ACHN (cell line): Measurements from ENCODE around the gene RHCE.
"Not testable (repeated sequence)": the region's sequence is repeated elsewhere in the genome, so short reads cannot be mapped to it uniquely, and the experiment has no call there.

Source experiments
- DNase-seq: peaks from one replicate; pipeline ENCODE4 v3.0.0-alpha.2; 2015
- in situ Hi-C: cut with HindIII; loops from 2 replicates; pipeline ENCODE4 v1.10.0; 2017; ENCODE audit warnings: low sequenced_read_pairs, low pct_ligation_motif_present, low pct_unique_long_range_greater_than_20kb

The RHCE gene

DNA sequence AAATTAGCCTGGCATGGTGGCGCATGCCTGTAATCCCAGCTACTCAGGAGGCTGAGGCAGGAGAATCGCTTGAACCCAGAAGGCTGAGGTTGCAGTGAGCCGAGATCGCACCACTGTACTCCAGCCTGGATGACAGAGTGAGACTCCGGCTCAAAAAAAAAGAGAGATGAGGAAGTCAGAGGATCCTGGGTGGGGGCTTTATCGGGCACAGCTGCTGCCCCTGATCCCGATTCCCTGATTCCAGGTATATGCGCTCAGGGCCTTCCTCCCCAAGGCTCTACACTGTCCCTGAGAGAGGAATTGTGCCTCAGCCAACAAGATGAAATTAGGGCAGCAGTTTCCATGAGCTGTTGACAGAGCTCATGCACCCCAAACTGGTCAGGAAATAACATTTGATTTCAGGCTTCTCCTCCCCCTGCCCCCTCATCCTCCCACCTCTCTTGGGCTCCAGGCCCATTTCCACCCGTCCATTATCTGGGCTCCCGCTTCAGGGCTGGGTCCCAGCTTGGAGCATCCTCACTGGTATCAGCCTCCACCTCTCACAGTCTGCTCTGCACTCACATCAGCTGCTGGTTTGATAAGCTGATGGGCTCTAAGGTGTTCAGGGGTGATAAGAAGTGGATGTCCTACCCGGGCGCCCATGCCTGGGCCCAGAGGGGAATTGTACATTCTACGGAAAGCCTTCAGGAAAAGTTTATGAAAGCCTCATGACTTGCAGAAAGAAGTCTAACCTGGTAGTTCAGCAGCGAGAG, 7.6 kb downstream of the RHCE start:
- in situ Hi-C loops = not testable (repeated sequence)

GRCh38 chr1:25409641-25410427, 10.8 kb downstream of the RHCE start:
- DNase-seq, in situ Hi-C loops: not testable (repeated sequence)

More for the DNA sequence above, 7.6 kb downstream of the RHCE start:
- not testable (repeated sequence) for DNase-seq

- DNase-seq, in situ Hi-C loops: not testable (repeated sequence)
These were observed 14.8 kb downstream of the RHCE start for GRCh38 chr1:25405731-25406305.

DNA sequence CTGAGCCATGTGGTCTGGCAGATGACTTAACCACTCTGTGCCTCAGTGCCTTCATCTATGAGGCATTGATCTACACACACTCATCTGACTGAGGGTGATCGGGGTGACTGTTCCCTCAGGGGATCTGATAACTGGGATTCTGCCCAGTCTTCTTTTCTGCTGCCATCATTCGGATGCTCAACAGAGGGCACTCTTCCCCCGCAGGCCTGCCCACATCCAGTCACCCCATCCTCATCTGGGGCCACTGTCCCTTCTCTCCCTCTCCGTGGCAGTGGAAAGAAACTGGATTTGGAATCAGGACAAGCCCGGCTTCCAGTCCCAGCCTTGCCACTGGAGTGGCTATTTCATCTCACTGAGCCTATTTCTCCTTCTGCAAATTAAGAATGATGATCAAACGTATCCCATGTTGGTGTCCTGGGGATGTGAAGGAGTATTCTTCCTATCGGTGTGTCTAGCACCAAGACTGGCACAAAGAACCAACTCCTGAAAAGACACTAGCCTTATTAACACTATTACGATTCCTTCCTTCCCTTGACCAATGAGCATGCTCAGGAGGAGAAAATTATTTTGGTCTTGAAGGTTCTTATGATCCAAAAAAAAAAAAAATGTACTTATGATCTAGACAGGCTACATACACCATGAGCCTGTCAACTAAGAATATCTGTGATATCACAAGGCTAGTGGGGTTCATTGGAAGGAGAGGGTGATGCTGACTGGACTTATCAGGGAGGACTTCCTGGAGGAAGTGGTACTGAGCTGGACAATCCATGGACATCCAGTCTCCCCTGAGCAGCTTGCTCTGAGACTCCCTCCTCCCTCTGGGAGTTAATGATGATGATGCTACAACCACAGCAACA, 17.4 kb downstream of the RHCE start:
- in situ Hi-C loops, DNase-seq: not testable (repeated sequence)

- in situ Hi-C loops, DNase-seq: not testable (repeated sequence)
These were observed 22.5 kb downstream of the RHCE start for GRCh38 chr1:25398079-25398478.

DNA sequence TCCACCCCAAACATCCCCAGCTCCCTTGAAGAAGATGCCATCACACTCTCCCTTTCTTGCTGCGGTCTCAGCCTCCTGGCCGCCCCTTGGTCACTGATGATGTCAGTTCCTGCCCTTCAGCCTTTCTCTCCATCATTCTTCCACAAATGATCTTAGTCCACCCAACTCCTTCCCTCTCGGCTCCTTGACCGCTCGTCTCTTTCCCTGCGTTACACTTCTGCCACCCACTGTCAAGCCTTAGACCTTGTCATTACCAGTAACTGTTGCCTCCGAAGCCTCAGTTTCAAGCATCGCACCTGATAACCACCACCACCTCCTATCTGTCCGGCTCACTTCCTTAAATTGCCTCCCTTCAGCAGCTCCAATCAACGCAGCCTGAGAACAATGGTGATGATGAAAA, 23.1 kb downstream of the RHCE start:
- DNase-seq, in situ Hi-C loops: not testable (repeated sequence)

DNA sequence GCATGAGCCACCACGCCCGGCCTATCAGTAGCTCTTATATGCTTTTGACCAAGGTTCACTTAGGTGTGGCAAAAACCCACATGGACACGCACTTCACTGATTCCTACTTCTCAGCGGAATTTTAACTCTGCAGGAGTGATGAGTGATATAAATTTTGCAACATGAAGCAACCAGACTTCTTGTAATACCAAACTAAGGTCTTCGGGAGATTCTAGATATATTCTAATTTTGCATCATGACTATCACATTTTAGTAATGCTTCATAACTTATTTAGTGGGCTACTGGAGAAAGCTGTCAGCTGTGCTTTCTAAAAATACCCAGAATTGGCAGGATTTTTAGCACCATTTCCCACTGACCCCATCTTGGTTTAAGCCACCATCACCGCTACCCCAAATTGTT, 27.8 kb downstream of the RHCE start:
- in situ Hi-C loops = no loop called here
- DNase-seq = no peak

DNA sequence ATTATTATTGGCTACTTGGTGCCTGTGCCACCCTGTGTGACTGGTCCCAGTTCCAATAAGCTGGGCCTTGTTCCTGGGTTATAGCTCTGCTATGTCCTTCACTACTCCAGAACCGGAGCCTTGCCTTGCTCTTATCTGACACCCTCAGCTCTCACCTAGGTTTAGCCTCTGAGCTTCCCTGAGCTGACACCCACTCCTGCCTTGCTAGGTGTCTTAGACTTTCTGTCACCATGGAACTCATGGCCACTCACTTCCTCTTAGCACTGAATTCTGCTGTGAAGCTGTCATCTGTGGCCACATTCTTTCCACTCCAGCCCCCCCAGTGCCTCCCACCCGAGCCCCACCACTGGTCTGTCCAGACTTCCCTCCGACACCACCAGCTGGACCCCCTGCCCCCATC, 30.9 kb downstream of the RHCE start:
- DNase-seq, in situ Hi-C loops: not testable (repeated sequence)

DNA sequence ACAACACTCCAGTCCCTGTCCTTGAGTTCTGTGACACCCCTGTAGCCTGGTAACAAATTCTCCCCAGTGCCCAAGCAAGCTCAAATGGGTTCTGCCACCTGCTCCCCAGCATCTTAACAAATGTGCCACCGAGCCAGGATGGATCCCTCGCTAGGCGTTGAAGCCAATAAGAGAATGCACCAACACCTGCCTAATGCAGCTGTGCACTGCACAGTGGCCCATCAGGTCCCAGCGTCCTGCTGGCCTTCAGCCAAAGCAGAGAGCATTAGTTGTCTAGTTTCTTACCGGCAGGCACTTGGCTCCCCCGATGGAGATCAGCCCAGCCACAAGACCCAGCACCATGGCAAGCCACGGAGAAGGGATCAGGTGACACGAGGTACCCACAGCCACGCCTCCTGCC, 31.9 kb downstream of the RHCE start:
- in situ Hi-C loops, DNase-seq: not testable (repeated sequence)

GRCh38 chr1:25387096-25387495, 33.5 kb downstream of the RHCE start:
- in situ Hi-C loops, DNase-seq: not testable (repeated sequence)

GRCh38 chr1:25383875-25384274, 36.8 kb downstream of the RHCE start:
- in situ Hi-C loops, DNase-seq: not testable (repeated sequence)

- DNase-seq, in situ Hi-C loops: not testable (repeated sequence)
These were observed 37.5 kb downstream of the RHCE start for GRCh38 chr1:25383090-25383489.

DNA sequence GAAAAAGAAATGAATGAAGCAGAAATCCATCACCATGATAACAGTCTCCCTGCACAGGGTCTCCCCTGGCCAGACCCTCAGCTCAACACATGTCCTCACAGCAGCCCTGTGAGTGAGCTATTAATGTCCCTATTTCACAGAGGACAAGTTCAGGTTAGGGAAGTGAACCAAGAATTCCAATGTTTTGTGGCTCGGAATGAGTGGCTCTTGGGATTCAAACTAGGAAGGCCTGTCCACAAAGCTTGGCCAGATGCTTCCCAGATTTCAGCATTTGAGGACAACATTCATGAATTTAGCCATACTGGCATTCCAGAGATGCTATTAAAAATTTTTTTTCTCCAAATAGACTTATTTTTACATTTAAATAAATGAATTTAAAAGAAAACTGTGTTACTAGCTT, 38.1 kb downstream of the RHCE start:
- in situ Hi-C loops, DNase-seq: not testable (repeated sequence)

DNA sequence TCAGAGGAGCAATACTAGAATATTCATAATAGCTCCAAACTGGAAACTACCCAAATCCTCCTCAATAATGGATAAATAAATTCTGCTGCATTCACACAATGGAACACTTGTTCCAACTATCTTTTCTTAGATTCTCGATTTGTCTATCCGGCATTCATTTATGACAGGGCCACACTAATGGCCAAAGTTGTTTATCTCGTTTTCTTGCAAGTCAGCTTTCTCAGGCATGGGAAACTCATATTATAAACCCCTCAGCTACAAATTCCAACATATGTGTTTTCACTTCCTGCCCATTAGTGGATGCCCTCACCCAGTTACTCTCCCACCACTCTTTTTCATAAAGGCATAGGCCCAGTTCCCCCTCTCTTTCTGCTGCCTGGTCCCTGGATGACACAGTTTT, 42.3 kb downstream of the RHCE start:
- DNase-seq, in situ Hi-C loops: not testable (repeated sequence)

DNA sequence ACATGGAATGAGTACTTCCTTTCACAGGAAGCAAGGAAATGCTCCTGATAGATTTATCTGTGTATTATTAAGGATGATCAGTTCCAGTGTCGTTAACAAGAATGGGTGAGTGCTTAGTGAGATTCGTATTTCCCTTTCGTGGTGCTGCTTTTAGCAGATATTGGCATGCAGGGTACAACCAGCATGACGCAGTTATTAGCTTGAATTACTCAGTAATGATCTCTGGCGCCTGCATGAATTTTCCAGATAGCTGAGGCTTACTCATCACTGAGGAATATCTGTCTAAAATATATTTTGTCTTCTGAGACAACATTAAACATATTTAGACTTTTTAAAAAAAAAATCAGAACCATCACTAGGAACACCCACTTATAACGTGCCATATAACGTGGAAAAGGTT, 48.9 kb downstream of the RHCE start:
- in situ Hi-C loops, DNase-seq: not testable (repeated sequence)

DNA sequence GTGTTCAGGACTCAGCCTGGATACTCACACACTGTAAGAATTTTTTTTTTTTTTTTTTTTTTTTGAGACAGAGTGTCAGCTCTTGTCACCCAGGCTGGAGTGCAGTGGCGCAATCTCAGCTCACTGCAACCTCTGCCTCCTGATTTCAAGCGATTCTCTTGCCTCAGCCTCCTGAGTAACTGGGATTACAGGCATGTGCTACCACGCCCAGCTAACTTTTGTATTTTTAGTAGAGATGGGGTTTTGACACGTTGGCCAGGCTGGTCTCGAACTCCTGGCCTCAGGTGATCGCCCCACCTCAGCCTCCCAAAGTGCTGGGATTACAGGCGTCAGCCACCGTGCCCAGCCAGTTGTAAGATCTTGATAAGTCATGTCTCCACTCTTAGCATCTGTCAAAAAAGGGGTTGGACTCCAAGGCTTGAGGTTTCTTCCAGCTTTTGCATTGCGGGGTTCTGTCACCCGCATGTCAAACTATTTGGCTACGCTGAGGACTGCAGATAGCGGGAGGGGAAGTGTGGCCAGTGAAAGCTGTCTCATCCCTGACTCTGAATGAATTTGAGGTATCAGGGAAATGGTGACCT, 50.8 kb downstream of the RHCE start:
- in situ Hi-C loops, DNase-seq: not testable (repeated sequence)

- DNase-seq = no peak
- in situ Hi-C loops = no loop called here
These were observed 51.4 kb downstream of the RHCE start for GRCh38 chr1:25369241-25369640.
